ENCODE results near the gene NEU1. TPM values are rescaled to one million over a fixed set of nuclear protein-coding genes. Genes with fewer than 3 reads are reported as not detected.

Gene NEU1
- total RNA-seq, 1 experiment from 2014 or later = 38.1 TPM

GRCh38 chr6:31886541-31886991 is 23.9 kb upstream of the NEU1 start:
- Histone ChIP-seq H3K27me3 (replicated peaks) (no peaks in the 10 kb centered on the region), H3K4me1 (replicated peaks) (no peaks in the 10 kb centered on the region), H3K9me3 (replicated peaks) (no peaks in the 10 kb centered on the region), H3K4me3 (no peak overlapping the region), H3K36me3 (peaks cover 75% of the 10 kb centered on the region), H3K27ac (no peak overlapping the region)
- DNase-seq (ENCODE audit: low read depth in 1 of 2, low spot score in 2 of 2) = peak in 1 of 2 experiments; percentile 41

GRCh38 chr6:31884528-31885035 is 22.0 kb upstream of the NEU1 start:
- H3K4me3 ChIP-seq = no peak overlapping the region
- H3K9me3 ChIP-seq (replicated peaks) = no peaks in the 10 kb centered on the region
- no peak overlapping the region for H3K27ac ChIP-seq
- DNase-seq (ENCODE audit: low read depth in 1 of 2, low spot score in 2 of 2) = peak in 1 of 2 experiments; percentile 41
- H3K4me1 ChIP-seq (replicated peaks) = no peaks in the 10 kb centered on the region
- no peaks in the 10 kb centered on the region for H3K27me3 ChIP-seq (replicated peaks)
- peaks cover 82% of the 10 kb centered on the region for H3K36me3 ChIP-seq

GRCh38 chr6:31883676-31884075 is 21.1 kb upstream of the NEU1 start:
- H3K36me3 ChIP-seq = peaks cover 76% of the 10 kb centered on the region
- DNase-seq (ENCODE audit: low read depth in 1 of 2, low spot score in 2 of 2) = no peak
- no peaks in the 10 kb centered on the region for H3K9me3 ChIP-seq (replicated peaks)
- H3K27me3 ChIP-seq (replicated peaks) = no peaks in the 10 kb centered on the region
- no peak overlapping the region for H3K4me3 ChIP-seq
- no peaks in the 10 kb centered on the region for H3K4me1 ChIP-seq (replicated peaks)
- no peak overlapping the region for H3K27ac ChIP-seq

GRCh38 chr6:31882344-31882743 is 19.7 kb upstream of the NEU1 start:
- Histone ChIP-seq H3K27ac (no peak overlapping the region), H3K4me1 (replicated peaks) (no peaks in the 10 kb centered on the region), H3K36me3 (peaks cover 63% of the 10 kb centered on the region), H3K4me3 (no peak overlapping the region), H3K27me3 (replicated peaks) (no peaks in the 10 kb centered on the region), H3K9me3 (replicated peaks) (no peaks in the 10 kb centered on the region)
- DNase-seq (ENCODE audit: low read depth in 1 of 2, low spot score in 2 of 2) = peak in 1 of 2 experiments; percentile 40

GRCh38 chr6:31881136-31881859 is 18.7 kb upstream of the NEU1 start:
- no peak overlapping the region for H3K27ac ChIP-seq
- no peak for DNase-seq (ENCODE audit: low read depth in 1 of 2, low spot score in 2 of 2)

GRCh38 chr6:31880616-31881015 is 18.0 kb upstream of the NEU1 start:
- H3K27ac ChIP-seq = no peak overlapping the region

More at GRCh38 chr6:31881136-31881859, 18.7 kb upstream of the NEU1 start:
- no peaks in the 10 kb centered on the region for H3K27me3 ChIP-seq (replicated peaks)
- H3K4me3 ChIP-seq = no peak overlapping the region
- H3K9me3 ChIP-seq (replicated peaks) = no peaks in the 10 kb centered on the region
- H3K36me3 ChIP-seq = peaks cover 52% of the 10 kb centered on the region
- no peaks in the 10 kb centered on the region for H3K4me1 ChIP-seq (replicated peaks)

GRCh38 chr6:31879901-31880300 is 17.3 kb upstream of the NEU1 start:
- peaks cover 45% of the 10 kb centered on the region for H3K36me3 ChIP-seq
- H3K4me3 ChIP-seq = no peak overlapping the region
- no peaks in the 10 kb centered on the region; the same call in 1 of the 2 replicates for H3K4me1 ChIP-seq (replicated peaks)
- no peak overlapping the region for H3K27ac ChIP-seq
- no peaks in the 10 kb centered on the region for H3K9me3 ChIP-seq (replicated peaks)
- no peaks in the 10 kb centered on the region for H3K27me3 ChIP-seq (replicated peaks)
- DNase-seq (ENCODE audit: low read depth in 1 of 2, low spot score in 2 of 2) = peak in 1 of 2 experiments; percentile 36

More at GRCh38 chr6:31880616-31881015, 18.0 kb upstream of the NEU1 start:
- peaks cover 50% of the 10 kb centered on the region for H3K36me3 ChIP-seq
- no peak overlapping the region for H3K4me3 ChIP-seq
- no peaks in the 10 kb centered on the region for H3K9me3 ChIP-seq (replicated peaks)
- DNase-seq (ENCODE audit: low read depth in 1 of 2, low spot score in 2 of 2) = no peak
- H3K4me1 ChIP-seq (replicated peaks) = no peaks in the 10 kb centered on the region; the same call in 1 of the 2 replicates
- no peaks in the 10 kb centered on the region for H3K27me3 ChIP-seq (replicated peaks)

- Histone ChIP-seq H3K36me3 (peaks cover 41% of the 10 kb centered on the region), H3K27me3 (replicated peaks) (no peaks in the 10 kb centered on the region), H3K4me3 (no peak overlapping the region), H3K9me3 (replicated peaks) (no peaks in the 10 kb centered on the region), H3K4me1 (replicated peaks) (no peaks in the 10 kb centered on the region; the same call in 1 of the 2 replicates), H3K27ac (no peak overlapping the region)
- no peak for DNase-seq (ENCODE audit: low read depth in 1 of 2, low spot score in 2 of 2)
Observed at GRCh38 chr6:31879143-31879542, 16.5 kb upstream of the NEU1 start.

- Histone ChIP-seq H3K27me3 (replicated peaks) (no peaks in the 10 kb centered on the region), H3K27ac (no peak within 1 kb of the TSS), H3K4me1 (replicated peaks) (no peaks in the 10 kb centered on the region; the same call in 1 of the 2 replicates), H3K4me3 (no peak within 1 kb of the TSS), H3K36me3 (peaks cover 41% of the 10 kb centered on the region), H3K9me3 (replicated peaks) (no peaks in the 10 kb centered on the region)
- DNase-seq (ENCODE audit: low read depth in 1 of 2, low spot score in 2 of 2) = peak in 1 of 2 experiments; percentile 42
Observed at GRCh38 chr6:31878726-31879125, 16.1 kb upstream of the NEU1 start, which contains the start of gene SLC44A4. Gene SLC44A4, minus strand, starts transcription at chr6:31878997. Its CDS starts 17 bp downstream, at chr6:31878980.

- Histone ChIP-seq H3K27ac (no peak overlapping the region), H3K4me1 (replicated peaks) (no peaks in the 10 kb centered on the region; the same call in 1 of the 2 replicates), H3K36me3 (peaks cover 36% of the 10 kb centered on the region), H3K9me3 (replicated peaks) (no peaks in the 10 kb centered on the region), H3K27me3 (replicated peaks) (no peaks in the 10 kb centered on the region), H3K4me3 (no peak overlapping the region)
- peak in 1 of 2 experiments; percentile 38 for DNase-seq (ENCODE audit: low read depth in 1 of 2, low spot score in 2 of 2)
Observed at GRCh38 chr6:31878222-31878621, 15.6 kb upstream of the NEU1 start.

GRCh38 chr6:31877651-31878161 is 15.1 kb upstream of the NEU1 start:
- H3K27me3 ChIP-seq (replicated peaks) = no peaks in the 10 kb centered on the region
- DNase-seq (ENCODE audit: low read depth in 1 of 2, low spot score in 2 of 2) = peak in 1 of 2 experiments; percentile 38
- H3K27ac ChIP-seq = no peak overlapping the region
- no peak overlapping the region for H3K4me3 ChIP-seq
- H3K9me3 ChIP-seq (replicated peaks) = no peaks in the 10 kb centered on the region
- H3K4me1 ChIP-seq (replicated peaks) = no peaks in the 10 kb centered on the region; the same call in 1 of the 2 replicates
- H3K36me3 ChIP-seq = peaks cover 31% of the 10 kb centered on the region

GRCh38 chr6:31877125-31877650 is 14.6 kb upstream of the NEU1 start:
- Histone ChIP-seq H3K36me3 (peaks cover 25% of the 10 kb centered on the region), H3K9me3 (replicated peaks) (no peaks in the 10 kb centered on the region; the same call in 1 of the 2 replicates), H3K27me3 (replicated peaks) (no peaks in the 10 kb centered on the region), H3K4me3 (no peak overlapping the region), H3K27ac (no peak overlapping the region), H3K4me1 (replicated peaks) (no peaks in the 10 kb centered on the region; the same call in 1 of the 2 replicates)
- no peak for DNase-seq (ENCODE audit: low read depth in 1 of 2, low spot score in 2 of 2)

- no peaks in the 10 kb centered on the region; the same call in 1 of the 2 replicates for H3K4me1 ChIP-seq (replicated peaks)
- no peaks in the 10 kb centered on the region; the same call in 1 of the 2 replicates for H3K9me3 ChIP-seq (replicated peaks)
- no peaks in the 10 kb centered on the region for H3K27me3 ChIP-seq (replicated peaks)
- peaks cover 20% of the 10 kb centered on the region for H3K36me3 ChIP-seq
- H3K4me3 ChIP-seq = no peak overlapping the region
- no peak overlapping the region for H3K27ac ChIP-seq
- DNase-seq (ENCODE audit: low read depth in 1 of 2, low spot score in 2 of 2) = no peak
Observed at GRCh38 chr6:31876357-31876756, 13.7 kb upstream of the NEU1 start.

GRCh38 chr6:31875877-31876276 is 13.3 kb upstream of the NEU1 start:
- Histone ChIP-seq H3K27me3 (replicated peaks) (no peaks in the 10 kb centered on the region), H3K4me1 (replicated peaks) (no peaks in the 10 kb centered on the region; the same call in 1 of the 2 replicates), H3K27ac (no peak overlapping the region), H3K4me3 (no peak overlapping the region), H3K36me3 (peaks cover 15% of the 10 kb centered on the region), H3K9me3 (replicated peaks) (no peaks in the 10 kb centered on the region; the same call in 1 of the 2 replicates)
- no peak for DNase-seq (ENCODE audit: low read depth in 1 of 2, low spot score in 2 of 2)
